ENCODE data around the gene CFAP298. TPM values are rescaled to one million over a fixed set of nuclear protein-coding genes. Genes with fewer than 3 reads are reported as not detected.

CFAP298 gene
- polyA plus RNA-seq, 1 of the 3 experiments (the other 2 are of a cell fraction), result 57.8 TPM

GRCh38 chr21:32603131-32603530 is 9.0 kb downstream of the CFAP298 start:
- TF ChIP-seq ELF1 (IDR thresholded peaks at IDR 0.05), result no peak
- no peak for TF ChIP-seq GABPA (IDR thresholded peaks at IDR 0.05; ENCODE audit: low read depth)
- TF ChIP-seq, protein P1, sequence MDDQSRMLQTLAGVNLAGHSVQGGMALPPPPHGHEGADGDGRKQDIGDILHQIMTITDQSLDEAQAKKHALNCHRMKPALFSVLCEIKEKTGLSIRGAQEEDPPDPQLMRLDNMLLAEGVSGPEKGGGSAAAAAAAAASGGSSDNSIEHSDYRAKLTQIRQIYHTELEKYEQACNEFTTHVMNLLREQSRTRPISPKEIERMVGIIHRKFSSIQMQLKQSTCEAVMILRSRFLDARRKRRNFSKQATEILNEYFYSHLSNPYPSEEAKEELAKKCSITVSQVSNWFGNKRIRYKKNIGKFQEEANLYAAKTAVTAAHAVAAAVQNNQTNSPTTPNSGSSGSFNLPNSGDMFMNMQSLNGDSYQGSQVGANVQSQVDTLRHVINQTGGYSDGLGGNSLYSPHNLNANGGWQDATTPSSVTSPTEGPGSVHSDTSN (IDR thresholded peaks at IDR 0.05), result no peak
- no peak for TF ChIP-seq SMC3 (IDR thresholded peaks at IDR 0.05; ENCODE audit: low read depth, low read length)
- TF ChIP-seq USF2 (IDR thresholded peaks at IDR 0.05; ENCODE audit: borderline replicate concordance, low read depth, low read length), result no peak
- no peak for TF ChIP-seq JUND (IDR thresholded peaks at IDR 0.05)
- no peak for TF ChIP-seq IRF3 (IDR thresholded peaks at IDR 0.05; ENCODE audit: low read depth, low read length)
- no peak for TF ChIP-seq RXRA (IDR thresholded peaks at IDR 0.05; ENCODE audit: borderline replicate concordance, low read depth)
- no peak for TF ChIP-seq TAF1 (IDR thresholded peaks at IDR 0.05; ENCODE audit: borderline replicate concordance, low read depth, low read length)
- no peak for TF ChIP-seq TEAD4 (IDR thresholded peaks at IDR 0.05; ENCODE audit: borderline replicate concordance, insufficient read depth)
- no peak for TF ChIP-seq EP300 (IDR thresholded peaks at IDR 0.05; ENCODE audit: borderline replicate concordance in 1 of 2, low read depth in 1 of 2, low read length in 1 of 2)
- no peak for TF ChIP-seq YY1 (IDR thresholded peaks at IDR 0.05; ENCODE audit: low read depth)
- TF ChIP-seq CHD2 (IDR thresholded peaks at IDR 0.05; ENCODE audit: low read length, partially characterized antibody), result no peak
- no peak for TF ChIP-seq ZBTB33 (IDR thresholded peaks at IDR 0.05; ENCODE audit: borderline replicate concordance, low read depth)
- no peak for TF ChIP-seq TCF12 (IDR thresholded peaks at IDR 0.05)
- TF ChIP-seq USF1 (IDR thresholded peaks at IDR 0.05; ENCODE audit: borderline replicate concordance, low read depth), result no peak
- TF ChIP-seq NRF1 (IDR thresholded peaks at IDR 0.05; ENCODE audit: low read depth, low read length), result no peak
- TF ChIP-seq SIN3A (IDR thresholded peaks at IDR 0.05; ENCODE audit: borderline replicate concordance, low read depth, low read length), result no peak
- TF ChIP-seq MXI1 (IDR thresholded peaks at IDR 0.05; ENCODE audit: low read depth, low read length), result no peak
- no peak for TF ChIP-seq POLR2AphosphoS5 (IDR thresholded peaks at IDR 0.05; ENCODE audit: low read depth, low read length)
- no peak for DNase-seq
- H2AFZ ChIP-seq (ENCODE audit: low read depth), result no peak overlapping the region
- H3K36me3 ChIP-seq (replicated peaks in 1 of 2; ENCODE audit: control insufficient read depth in 1 of 2, insufficient read depth in 2 of 2, low read length in 1 of 2), result peaks cover 63 to 74% of the 10 kb centered on the region in 2 experiments
- ChIA-PET POLR2A (no interaction called here), CTCF (interaction anchor here (2.6 kb wide), 1 partner anchor 188 kb away, joined by 11 read pairs; no protein-coding TSS in a partner anchor)
- H3K9me2 ChIP-seq, result no peaks in the 10 kb centered on the region
- no peaks in the 10 kb centered on the region for H3K4me1 ChIP-seq (ENCODE audit: control insufficient read depth in 1 of 2, insufficient read depth in 2 of 2, low read depth in 1 of 2, low read length in 1 of 2)
- WGBS (ENCODE audit: low lambda C conversion rate), result 90% methylated on average over 8 of the region's 8 CpGs
- no peaks in the 10 kb centered on the region for H4K20me1 ChIP-seq (ENCODE audit: insufficient read depth)
- H3K9ac ChIP-seq, result no peak overlapping the region
- peaks cover 10% of the 10 kb centered on the region for H3F3A ChIP-seq (replicated peaks; ENCODE audit: insufficient read depth)
- no peaks in the 10 kb centered on the region for H3K9me3 ChIP-seq
- H3K27ac ChIP-seq (ENCODE audit: low read depth in 2 of 2, low read length in 1 of 2), result no peak overlapping the region
- H3K4me2 ChIP-seq, result no peak overlapping the region
- H3K79me2 ChIP-seq (ENCODE audit: insufficient read depth), result no peaks in the 10 kb centered on the region
- H3K4me3 ChIP-seq (ENCODE audit: low read depth in 2 of 2, low read length in 1 of 2), result no peak overlapping the region
- H3K27me3 ChIP-seq (ENCODE audit: insufficient read depth), result no peaks in the 10 kb centered on the region

All from SK-N-SH (cell line).